ENCODE results near the gene RSPH3. TPM values are rescaled to one million over a fixed set of nuclear protein-coding genes. Genes with fewer than 3 reads are reported as not detected.

RSPH3 gene
- total RNA-seq, 1 experiment from 2014 or later, result 24.7 TPM

GRCh38 chr6:159043251-159043650 is 43.2 kb upstream of the RSPH3 start:
- Histone ChIP-seq H2AFZ (ENCODE audit: low read depth, low read length, poor library complexity, severe bottlenecking) (no peak overlapping the region), H3K36me3 (ENCODE audit: control insufficient read depth in 1 of 2, insufficient read depth in 2 of 2, low read length in 2 of 2) (no peaks in the 10 kb centered on the region), H3K4me1 (ENCODE audit: control insufficient read depth in 1 of 2, insufficient read depth in 2 of 2, low read length in 2 of 2) (peaks cover 0 to 11% of the 10 kb centered on the region in 2 experiments; a peak in 2 of 4 replicates), H3K4me2 (ENCODE audit: low read length) (0 out of 2 replicates have a peak overlapping the region, but pooled peaks have one; percentile 60), H3K9me3 (ENCODE audit: control insufficient read depth in 1 of 2, insufficient read depth in 1 of 2, low read depth in 1 of 2, low read length in 2 of 2) (no peaks in the 10 kb centered on the region), H3K9ac (ENCODE audit: low read length) (no peak overlapping the region), H4K20me1 (ENCODE audit: insufficient read depth) (no peaks in the 10 kb centered on the region), H3K9me2 (ENCODE audit: insufficient read depth) (no peaks in the 10 kb centered on the region), H3K4me3 (replicated peaks in 1 of 2; ENCODE audit: low read depth in 1 of 2, low read length in 2 of 2) (no peak overlapping the region), H3K27me3 (ENCODE audit: insufficient read depth, low read length) (no peaks in the 10 kb centered on the region), H3K79me2 (ENCODE audit: insufficient read depth, low read length) (no peaks in the 10 kb centered on the region), H3K27ac (ENCODE audit: low read depth, low read length) (no peak overlapping the region)
- CTCF ChIA-PET, result interaction anchor here (1.0 to 2.3 kb wide), 12 partner anchors 9 to 829 kb away, joined by 3 to 24 read pairs (median 6); no protein-coding TSS in a partner anchor
- RAD21 ChIA-PET (ENCODE audit: low non-redundant PET in 1 of 2, low total read pairs in 2 of 2, uncharacterized antibody in 2 of 2, unreplicated experiment in 2 of 2), result interaction anchor here in 1 of 2 experiments (1.0 kb wide), 1 partner anchor 91 kb away, joined by 3 read pairs; no protein-coding TSS in a partner anchor
- no TSS peak for BruUV-seq (replicated peaks)
- TF ChIP-seq SIN3A (IDR thresholded peaks at IDR 0.05; ENCODE audit: low read depth) (no peak), REST (IDR thresholded peaks at IDR 0.05; ENCODE audit: low read depth) (no peak), JUND (IDR thresholded peaks at IDR 0.05) (no peak), SRF (IDR thresholded peaks at IDR 0.05; ENCODE audit: low read depth) (no peak), EGR1 (IDR thresholded peaks at IDR 0.05; ENCODE audit: low read depth) (no peak), CTCF (IDR thresholded peaks at IDR 0.05 in 2 of 3, conservative IDR thresholded peaks at IDR 0.05 in 1 of 3; ENCODE audit: borderline replicate concordance in 1 of 3, insufficient read depth in 1 of 3, low read depth in 2 of 3, low read length in 2 of 3) (no peak), MAX (IDR thresholded peaks at IDR 0.05) (no peak), POLR2AphosphoS5 (IDR thresholded peaks at IDR 0.05; ENCODE audit: low read depth, low read length) (no peak), CEBPB (IDR thresholded peaks at IDR 0.05; ENCODE audit: low read depth) (no peak)
- DNase-seq (ENCODE audit: low read depth, low spot score) (no peak), ATAC-seq (no peak)
- intact Hi-C loops (cut with micrococcal nuclease), result no loop called here
- POLR2A ChIA-PET, result interaction anchor here (1.6 to 1.9 kb wide), 2 partner anchors 66 to 91 kb away, joined by 4 to 5 read pairs; no protein-coding TSS in a partner anchor

All from HCT116 (cell line).